Naive thymus-derived CD8-positive, alpha-beta T cell (primary cell): ENCODE results near the gene FIBCD1. TPM values are rescaled to one million over a fixed set of nuclear protein-coding genes. Genes with fewer than 3 reads are reported as not detected.

ENCODE experiments used
- ATAC-seq, 2 donors: fragments of 150-1000 bp; cut with Tn5 transposase in 1 of 2; sonication (Bioruptor Pico), chemical (Tn5 transposase) in 1 of 2; 1 replicate in 1 of 2; 2 replicates in 1 of 2; pipeline ENCODE4 v1.10.0; 2021; ENCODE audit warnings: mild to moderate bottlenecking in 2 of 2, moderate library complexity in 2 of 2
- POLR2A ChIA-PET: fragments of 350-600 bp; sonication (Branson Sonifier 250); formaldehyde crosslinking; loops from one replicate; lab custom pipeline; 2021; ENCODE audit warnings: antibody characterized with exemption; lab: Charles Lee
- DNase-seq, 10 donors: peaks; one replicate each; pipeline versions ENCODE4 v3.0.0 to v3.0.0-alpha.2; 2020 to 2022
- H3K27ac Mint-ChIP-seq, 10 donors: one replicate each; pipeline ENCODE4 v1.8.0; 2020 to 2022; ENCODE audit warnings: mild to moderate bottlenecking in 10 of 10, mixed read lengths in 10 of 10, moderate library complexity in 4 of 10, inconsistent platforms in 1 of 10
- H3K27me3 Mint-ChIP-seq, 5 donors: one replicate each; pipeline ENCODE4 v1.8.0; 2021 to 2022; ENCODE audit warnings: mixed read lengths in 5 of 5
- H3K36me3 Mint-ChIP-seq, 3 donors: one replicate each; pipeline ENCODE4 v1.8.0; 2020 to 2022; ENCODE audit warnings: mixed read lengths in 3 of 3, mild to moderate bottlenecking in 2 of 3, inconsistent platforms in 1 of 3
- H3K4me1 Mint-ChIP-seq, 4 donors: one replicate each; pipeline ENCODE4 v1.8.0; 2021 to 2022; ENCODE audit warnings: mixed read lengths in 4 of 4
- H3K4me3 Mint-ChIP-seq, 10 donors: one replicate each; pipeline ENCODE4 v1.8.0; 2020 to 2022; ENCODE audit warnings: mild to moderate bottlenecking in 10 of 10, mixed read lengths in 10 of 10, moderate library complexity in 6 of 10, inconsistent platforms in 1 of 10
- H3K9me3 Mint-ChIP-seq, 9 donors: one replicate each; pipeline ENCODE4 v1.8.0; 2020 to 2022; ENCODE audit warnings: mixed read lengths in 9 of 9, mild to moderate bottlenecking in 3 of 9, inconsistent platforms in 1 of 9, moderate library complexity in 1 of 9
- polyA plus RNA-seq, 3 donors: library from polyadenylated mRNA; unstranded; fragments of 300-500 nt; fragmentation: Illumina TruSeq; gene quantifications; one replicate each; pipeline ENCODE4 v1.2.3, GENCODE V29; 2021
- total RNA-seq, 8 experiments: library from RNA in 2 of 8; stranded (reverse) in 2 of 8; gene quantifications; one replicate each; pipeline ENCODE4 v1.2.3 and lab custom pipeline; 2021 to 2026

FIBCD1 gene
- total and polyA plus RNA-seq, 5 experiments from 2014 or later, result not detected

- Mint-ChIP-seq H3K36me3 (peaks cover 0 to 46% (median 1%) of the 10 kb centered on the region in 3 donors), H3K27ac (no peak overlapping the region), H3K9me3 (no peaks in the 10 kb centered on the region), H3K27me3 (no peaks in the 10 kb centered on the region), H3K4me1 (peaks cover 2 to 5% (median 3%) of the 10 kb centered on the region in 4 donors), H3K4me3 (no peak overlapping the region)
- ATAC-seq (no peak), DNase-seq (no peak)
- POLR2A ChIA-PET, result interaction anchor here (1.6 kb wide), 1 partner anchor 178 kb away, joined by 8 read pairs; no protein-coding TSS in a partner anchor
Measured at GRCh38 chr9:130868230-130868629, 70.8 kb downstream of the FIBCD1 start.

- DNase-seq, result no peak
- Mint-ChIP-seq H3K4me1 (peaks cover 2 to 5% (median 3%) of the 10 kb centered on the region in 4 donors), H3K9me3 (no peaks in the 10 kb centered on the region), H3K36me3 (peaks cover 0 to 44% (median 1%) of the 10 kb centered on the region in 3 donors), H3K27me3 (no peaks in the 10 kb centered on the region), H3K4me3 (no peak overlapping the region), H3K27ac (no peak overlapping the region)
- no peak for ATAC-seq
- POLR2A ChIA-PET, result interaction anchor here (0.7 to 1.6 kb wide), 2 partner anchors 158 to 179 kb away, joined by 4 to 8 read pairs; no protein-coding TSS in a partner anchor
Measured at GRCh38 chr9:130867556-130867955, 71.5 kb downstream of the FIBCD1 start.

- DNase-seq, result peak; percentile 13 to 75 (median 38)
- POLR2A ChIA-PET, result no interaction called here
- Mint-ChIP-seq H3K36me3 (peaks cover 0 to 37% (median 1%) of the 10 kb centered on the region in 3 donors), H3K27ac (peak overlapping the region in 3 of 10 donors; percentile 8 to 90 (median 65)), H3K9me3 (no peaks in the 10 kb centered on the region), H3K4me1 (peaks cover 2 to 5% (median 3%) of the 10 kb centered on the region in 4 donors), H3K27me3 (no peaks in the 10 kb centered on the region), H3K4me3 (no peak overlapping the region)
- peak; percentile 61 to 66 for ATAC-seq
Measured at GRCh38 chr9:130866474-130866965, 72.5 kb downstream of the FIBCD1 start.

GRCh38 chr9:130865921-130866320 is 73.1 kb downstream of the FIBCD1 start:
- H3K27me3 Mint-ChIP-seq, result no peaks in the 10 kb centered on the region
- H3K4me3 Mint-ChIP-seq, result no peak overlapping the region
- peak overlapping the region in 1 of 10 donors; percentile 8 for H3K27ac Mint-ChIP-seq
- no peaks in the 10 kb centered on the region for H3K9me3 Mint-ChIP-seq
- H3K36me3 Mint-ChIP-seq, result peaks cover 0 to 32% (median 1%) of the 10 kb centered on the region in 3 donors
- H3K4me1 Mint-ChIP-seq, result peaks cover 2 to 5% (median 3%) of the 10 kb centered on the region in 4 donors
- POLR2A ChIA-PET, result no interaction called here
- DNase-seq (no peak), ATAC-seq (no peak)

GRCh38 chr9:130864541-130864940 is 74.5 kb downstream of the FIBCD1 start:
- ATAC-seq (no peak), DNase-seq (no peak)
- H3K9me3 Mint-ChIP-seq, result no peaks in the 10 kb centered on the region
- H3K36me3 Mint-ChIP-seq, result peaks cover 0 to 40% (median 0%) of the 10 kb centered on the region in 3 donors
- H3K27me3 Mint-ChIP-seq, result no peaks in the 10 kb centered on the region
- H3K4me1 Mint-ChIP-seq, result peaks cover 2 to 5% (median 3%) of the 10 kb centered on the region in 4 donors
- H3K4me3 Mint-ChIP-seq, result no peak overlapping the region
- POLR2A ChIA-PET, result no interaction called here
- peak overlapping the region in 1 of 10 donors; percentile 24 for H3K27ac Mint-ChIP-seq

GRCh38 chr9:130862747-130863146 is 76.3 kb downstream of the FIBCD1 start:
- ATAC-seq (no peak), DNase-seq (no peak)
- no peak overlapping the region for H3K4me3 Mint-ChIP-seq
- no peaks in the 10 kb centered on the region for H3K27me3 Mint-ChIP-seq
- no peaks in the 10 kb centered on the region for H3K9me3 Mint-ChIP-seq
- POLR2A ChIA-PET, result no interaction called here
- peaks cover 0 to 49% (median 0%) of the 10 kb centered on the region in 3 donors for H3K36me3 Mint-ChIP-seq
- H3K27ac Mint-ChIP-seq, result peak overlapping the region in 1 of 10 donors; percentile 56
- peaks cover 2 to 5% (median 4%) of the 10 kb centered on the region in 4 donors for H3K4me1 Mint-ChIP-seq

GRCh38 chr9:130862217-130862616 is 76.8 kb downstream of the FIBCD1 start:
- H3K9me3 Mint-ChIP-seq, result no peaks in the 10 kb centered on the region
- ATAC-seq, result no peak
- H3K4me1 Mint-ChIP-seq, result peaks cover 2 to 5% (median 4%) of the 10 kb centered on the region in 4 donors
- POLR2A ChIA-PET, result no interaction called here
- no peaks in the 10 kb centered on the region for H3K27me3 Mint-ChIP-seq
- peaks cover 0 to 54% (median 0%) of the 10 kb centered on the region in 3 donors for H3K36me3 Mint-ChIP-seq
- H3K27ac Mint-ChIP-seq, result peak overlapping the region in 4 of 10 donors; percentile 3 to 63 (median 24)
- no peak overlapping the region for H3K4me3 Mint-ChIP-seq
- DNase-seq, result no peak

- DNase-seq, result no peak
- Mint-ChIP-seq H3K4me1 (peaks cover 2 to 5% (median 4%) of the 10 kb centered on the region in 4 donors), H3K36me3 (peaks cover 0 to 59% (median 0%) of the 10 kb centered on the region in 3 donors), H3K4me3 (no peak overlapping the region), H3K27me3 (no peaks in the 10 kb centered on the region), H3K9me3 (no peaks in the 10 kb centered on the region), H3K27ac (peak overlapping the region in 5 of 10 donors; percentile 4 to 57 (median 21))
- no peak for ATAC-seq
- POLR2A ChIA-PET, result no interaction called here
Measured at GRCh38 chr9:130861372-130862180, 77.5 kb downstream of the FIBCD1 start.

GRCh38 chr9:130860458-130861316 is 78.4 kb downstream of the FIBCD1 start:
- Mint-ChIP-seq H3K27me3 (no peaks in the 10 kb centered on the region), H3K36me3 (peaks cover 0 to 66% (median 0%) of the 10 kb centered on the region in 3 donors), H3K27ac (peak overlapping the region in 2 of 10 donors; percentile 22 to 75), H3K4me3 (no peak overlapping the region), H3K9me3 (no peaks in the 10 kb centered on the region), H3K4me1 (peaks cover 0 to 2% (median 0%) of the 10 kb centered on the region in 4 donors)
- POLR2A ChIA-PET, result no interaction called here
- no peak for DNase-seq
- ATAC-seq, result no peak

- DNase-seq, result no peak
- Mint-ChIP-seq H3K4me3 (no peak overlapping the region), H3K36me3 (peaks cover 0 to 71% (median 0%) of the 10 kb centered on the region in 3 donors), H3K27me3 (no peaks in the 10 kb centered on the region), H3K4me1 (peaks cover 0 to 2% (median 0%) of the 10 kb centered on the region in 4 donors), H3K9me3 (no peaks in the 10 kb centered on the region), H3K27ac (peak overlapping the region in 2 of 10 donors; percentile 45 to 65)
- no peak for ATAC-seq
- POLR2A ChIA-PET, result no interaction called here
Measured at GRCh38 chr9:130858739-130859705, 80.0 kb downstream of the FIBCD1 start.

- no peak overlapping the region for H3K4me3 Mint-ChIP-seq
- POLR2A ChIA-PET, result no interaction called here
Measured at GRCh38 chr9:130857864-130858738, 80.9 kb downstream of the FIBCD1 start.

More at GRCh38 chr9:130857864-130858738, 80.9 kb downstream of the FIBCD1 start:
- Mint-ChIP-seq H3K4me1 (peaks cover 0 to 2% (median 0%) of the 10 kb centered on the region in 4 donors), H3K27me3 (no peaks in the 10 kb centered on the region), H3K27ac (peak overlapping the region in 1 of 10 donors; percentile 65), H3K36me3 (peaks cover 0 to 68% (median 0%) of the 10 kb centered on the region in 3 donors), H3K9me3 (no peaks in the 10 kb centered on the region)
- DNase-seq (no peak), ATAC-seq (no peak)
